IgD-negative memory B cell (primary cell): Measurements from ENCODE around the gene GRK5. TPM values are rescaled to one million over a fixed set of nuclear protein-coding genes. Genes with fewer than 3 reads are reported as not detected.
A peak's percentile ranks its signal among the peaks of the same experiment; 100 is the strongest.

Source experiments
- H3K27ac Mint-ChIP-seq, 3 donors: one replicate each; pipeline ENCODE4 v1.8.0; 2020 to 2022; ENCODE audit warnings: mild to moderate bottlenecking in 3 of 3, mixed read lengths in 3 of 3, moderate library complexity in 1 of 3
- H3K27me3 Mint-ChIP-seq: one replicate; pipeline ENCODE4 v1.8.0; 2021; ENCODE audit warnings: mixed read lengths
- H3K36me3 Mint-ChIP-seq: one replicate; pipeline ENCODE4 v1.8.0; 2020; ENCODE audit warnings: mild to moderate bottlenecking, mixed read lengths
- H3K4me1 Mint-ChIP-seq, 3 donors: one replicate each; pipeline ENCODE4 v1.8.0; 2020 to 2022; ENCODE audit warnings: mixed read lengths in 3 of 3, mild to moderate bottlenecking in 1 of 3
- H3K4me3 Mint-ChIP-seq, 4 donors: one replicate each; pipeline ENCODE4 v1.8.0; 2020 to 2022; ENCODE audit warnings: mild to moderate bottlenecking in 4 of 4, mixed read lengths in 4 of 4, moderate library complexity in 3 of 4
- H3K9me3 Mint-ChIP-seq, 3 donors: one replicate each; pipeline ENCODE4 v1.8.0; 2020 to 2021; ENCODE audit warnings: mixed read lengths in 3 of 3, mild to moderate bottlenecking in 1 of 3
- polyA plus RNA-seq: library from polyadenylated mRNA; unstranded; fragments of 300-500 nt; fragmentation: Illumina TruSeq; gene quantifications from one replicate; pipeline ENCODE4 v1.2.3, GENCODE V29; 2021

GRK5 gene
- polyA plus RNA-seq, 1 donor from 2014 or later = 18.1 TPM

DNA sequence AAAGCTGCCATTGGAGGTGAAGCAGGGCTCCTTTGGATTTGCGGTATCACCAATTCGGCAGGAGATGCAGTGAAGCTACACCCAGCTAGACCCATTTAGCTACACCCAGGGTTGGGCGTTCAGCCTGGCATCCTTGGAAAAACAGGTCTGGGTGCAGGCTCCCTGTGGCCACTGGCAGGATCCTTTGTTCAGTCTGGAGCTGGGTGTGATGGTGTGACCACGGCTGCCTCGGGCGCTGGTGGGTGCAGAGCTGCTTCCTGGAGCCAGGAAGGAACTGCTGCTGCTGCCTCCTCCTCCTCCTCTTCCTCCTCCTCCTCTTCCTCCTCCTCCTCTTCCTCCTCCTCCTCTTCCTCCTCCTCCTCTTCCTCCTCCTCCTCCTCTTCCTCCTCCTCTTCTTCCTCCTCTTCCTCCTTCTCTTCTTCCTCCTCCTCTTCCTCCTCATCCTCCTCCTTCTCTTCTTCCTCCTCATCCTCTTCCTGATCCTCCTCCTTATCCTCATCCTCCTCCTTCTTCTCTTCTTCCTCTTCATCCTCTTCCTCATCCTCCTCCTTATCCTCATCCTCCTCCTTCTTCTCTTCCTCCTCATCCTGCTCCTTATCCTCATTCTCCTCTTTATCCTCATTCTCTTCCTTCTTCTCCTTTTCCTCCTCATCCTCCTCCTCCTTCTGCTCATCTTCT is 84.0 kb downstream of the GRK5 start:
- Mint-ChIP-seq H3K4me3 (peak overlapping the region in 1 of 4 donors; percentile 55), H3K27me3 (no peaks in the 10 kb centered on the region), H3K4me1 (peaks cover 39 to 42% (median 41%) of the 10 kb centered on the region in 3 donors)

DNA sequence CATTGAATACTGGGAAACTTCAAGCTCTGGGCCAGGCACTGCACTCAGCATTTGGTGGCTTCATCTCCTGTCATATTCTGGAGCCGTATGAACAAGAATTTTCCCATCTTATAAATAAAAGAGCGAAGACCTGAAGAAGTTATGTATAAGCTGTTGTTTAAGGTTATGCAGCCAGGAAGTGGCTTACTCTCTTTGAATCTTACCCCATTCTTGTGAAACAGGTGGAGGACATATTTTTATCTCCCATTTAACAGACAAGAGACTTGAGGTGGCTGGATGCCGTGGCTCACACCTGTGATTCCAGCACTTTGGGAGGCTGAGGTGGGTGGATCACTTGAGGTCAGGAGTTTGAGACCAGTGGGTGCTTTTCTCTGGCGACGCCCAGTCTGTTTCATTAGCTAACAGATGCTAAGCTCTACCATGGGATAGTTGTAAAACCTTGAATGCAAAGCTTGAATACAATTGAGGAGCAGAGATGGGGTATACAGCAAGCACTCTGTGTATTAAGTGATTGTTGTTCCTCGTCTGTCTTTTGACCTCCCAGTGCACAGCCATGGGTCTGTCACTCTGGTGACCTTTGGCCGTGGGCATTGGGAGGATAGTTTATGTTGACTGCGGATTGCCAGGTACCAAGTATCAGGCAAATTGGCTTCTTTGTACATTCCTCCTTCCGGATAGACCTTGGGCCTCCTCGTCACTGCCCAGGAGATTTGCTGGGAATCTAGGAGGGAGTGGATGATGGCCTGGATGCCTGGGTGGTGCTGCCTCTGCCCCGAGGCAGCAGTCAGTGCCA is 85.8 kb downstream of the GRK5 start:
- H3K9me3 Mint-ChIP-seq = peaks cover 0 to 11% (median 0%) of the 10 kb centered on the region in 3 donors
- H3K27ac Mint-ChIP-seq = peak overlapping the region; percentile 85 to 92 (median 89)
- H3K36me3 Mint-ChIP-seq = peaks cover 17% of the 10 kb centered on the region
- H3K4me3 Mint-ChIP-seq = peak overlapping the region in 2 of 4 donors; percentile 53 to 73
- H3K4me1 Mint-ChIP-seq = peaks cover 33 to 39% (median 37%) of the 10 kb centered on the region in 3 donors
- H3K27me3 Mint-ChIP-seq = no peaks in the 10 kb centered on the region

More for the DNA sequence above, 84.0 kb downstream of the GRK5 start:
- peak overlapping the region in 1 of 3 donors; percentile 92 for H3K27ac Mint-ChIP-seq
- H3K9me3 Mint-ChIP-seq = no peaks in the 10 kb centered on the region
- peaks cover 12% of the 10 kb centered on the region for H3K36me3 Mint-ChIP-seq

DNA sequence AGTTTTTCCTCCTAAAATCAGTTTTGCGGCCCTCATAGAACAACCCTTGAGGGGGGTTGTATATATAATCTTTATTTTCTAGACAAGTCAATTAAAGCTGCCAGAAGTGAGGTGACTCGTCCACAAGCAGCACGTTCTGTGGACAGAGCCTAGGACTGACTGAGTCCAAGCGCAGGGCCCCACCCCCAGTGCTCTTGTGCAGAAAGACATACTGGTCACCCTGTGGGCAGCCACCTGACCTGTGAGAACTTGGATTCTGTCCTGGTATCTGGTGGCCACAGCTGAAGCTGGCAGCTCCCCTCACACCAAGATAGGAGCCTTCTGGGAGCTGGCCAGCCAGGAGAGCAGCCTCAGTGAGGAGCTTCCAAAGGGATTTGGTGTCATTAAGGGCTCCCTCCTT is 89.3 kb downstream of the GRK5 start:
- Mint-ChIP-seq H3K36me3 (peaks cover 17% of the 10 kb centered on the region), H3K27me3 (no peaks in the 10 kb centered on the region), H3K27ac (peak overlapping the region; percentile 35 to 73 (median 48)), H3K9me3 (peaks cover 0 to 11% (median 3%) of the 10 kb centered on the region in 3 donors), H3K4me1 (peaks cover 30 to 46% (median 38%) of the 10 kb centered on the region in 3 donors), H3K4me3 (peak overlapping the region in 1 of 4 donors; percentile 24)

DNA sequence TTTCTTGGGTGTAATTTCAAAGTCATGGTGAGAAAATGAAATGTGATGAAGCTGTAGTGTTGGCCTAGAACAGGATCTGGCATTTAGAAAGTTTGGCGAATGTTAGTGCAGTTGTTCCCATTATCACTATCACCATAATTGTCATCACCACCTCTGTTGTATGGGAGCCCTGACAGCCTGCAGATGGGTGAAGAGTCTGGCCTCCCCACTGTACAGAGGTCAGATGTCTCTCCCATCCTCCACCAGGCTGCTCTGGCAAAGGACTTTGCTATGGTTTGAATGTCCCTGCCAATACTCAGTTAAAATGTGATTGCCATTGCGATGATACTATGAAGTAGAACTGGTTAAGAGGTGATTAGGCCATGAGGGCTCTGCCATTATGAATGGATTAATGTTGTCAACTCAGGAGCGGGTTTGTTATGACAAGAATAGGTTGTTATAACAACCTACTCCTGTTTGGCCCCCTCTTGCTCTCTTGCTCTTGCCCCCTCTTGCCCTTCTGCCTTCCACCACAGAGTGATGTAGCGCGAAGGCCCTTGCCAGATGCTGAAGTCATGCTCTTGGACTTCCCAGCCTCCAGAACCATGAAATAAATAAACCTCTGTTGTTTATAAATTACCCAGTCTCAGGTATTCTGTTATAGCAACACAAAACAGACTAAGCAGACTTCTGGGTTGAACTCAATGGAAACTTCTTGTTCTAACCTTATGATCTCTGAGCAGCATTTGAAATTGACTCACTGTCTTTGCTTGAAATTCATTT is 90.0 kb downstream of the GRK5 start:
- H3K4me1 Mint-ChIP-seq = peaks cover 30 to 49% (median 36%) of the 10 kb centered on the region in 3 donors
- peak overlapping the region in 2 of 3 donors; percentile 23 to 73 for H3K27ac Mint-ChIP-seq
- H3K27me3 Mint-ChIP-seq = no peaks in the 10 kb centered on the region
- peaks cover 0 to 11% (median 3%) of the 10 kb centered on the region in 3 donors for H3K9me3 Mint-ChIP-seq
- H3K36me3 Mint-ChIP-seq = peaks cover 16% of the 10 kb centered on the region
- no peak overlapping the region for H3K4me3 Mint-ChIP-seq

DNA sequence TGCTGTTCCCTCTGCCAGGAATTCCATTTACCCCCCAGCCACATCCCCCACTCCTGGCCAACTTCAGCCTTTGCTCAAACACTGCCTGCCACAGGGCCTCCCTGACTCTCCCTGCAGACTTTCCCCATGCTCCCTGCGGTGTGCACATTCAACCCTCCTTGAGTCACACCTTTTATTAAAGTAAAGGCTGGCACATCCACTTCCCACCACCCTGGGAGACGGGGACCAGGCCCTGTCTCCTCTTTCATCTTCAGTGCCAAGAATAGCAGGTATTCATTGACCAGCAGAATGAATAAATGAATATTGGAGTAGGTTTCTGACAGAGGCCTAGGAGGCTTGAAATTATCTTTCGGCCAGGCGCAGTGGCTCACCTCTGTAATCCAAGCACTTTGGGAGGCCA is 91.4 kb downstream of the GRK5 start:
- H3K4me1 Mint-ChIP-seq = peaks cover 29 to 48% (median 35%) of the 10 kb centered on the region in 3 donors
- H3K4me3 Mint-ChIP-seq = no peak overlapping the region
- peaks cover 11% of the 10 kb centered on the region for H3K36me3 Mint-ChIP-seq
- no peaks in the 10 kb centered on the region for H3K27me3 Mint-ChIP-seq
- peaks cover 0 to 11% (median 3%) of the 10 kb centered on the region in 3 donors for H3K9me3 Mint-ChIP-seq
- peak overlapping the region; percentile 10 to 97 (median 39) for H3K27ac Mint-ChIP-seq

DNA sequence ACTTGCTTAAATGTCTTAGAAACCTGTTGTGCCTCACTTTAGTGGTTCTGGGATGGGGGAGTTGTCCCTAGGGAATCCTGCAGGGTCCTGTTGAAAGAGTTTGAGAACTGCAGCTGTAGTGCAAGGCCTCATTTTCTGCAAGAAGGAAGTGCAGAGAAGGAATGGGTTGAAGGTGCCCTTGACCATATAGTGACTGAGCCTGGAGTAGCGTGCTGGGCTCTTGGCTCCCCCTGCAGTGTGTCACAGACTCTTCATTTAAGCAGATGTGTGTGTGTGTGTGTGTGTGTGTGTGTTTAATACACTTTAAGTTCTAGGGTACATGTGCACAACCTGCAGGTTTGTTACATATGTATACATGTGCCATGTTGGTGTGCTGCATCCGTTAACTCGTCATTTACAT is 92.2 kb downstream of the GRK5 start:
- Mint-ChIP-seq H3K4me1 (peaks cover 35 to 53% (median 35%) of the 10 kb centered on the region in 3 donors), H3K36me3 (peaks cover 11% of the 10 kb centered on the region), H3K4me3 (peak overlapping the region in 2 of 4 donors; percentile 3 to 57), H3K27me3 (no peaks in the 10 kb centered on the region), H3K27ac (peak overlapping the region; percentile 29 to 68 (median 53)), H3K9me3 (peaks cover 0 to 11% (median 3%) of the 10 kb centered on the region in 3 donors)

DNA sequence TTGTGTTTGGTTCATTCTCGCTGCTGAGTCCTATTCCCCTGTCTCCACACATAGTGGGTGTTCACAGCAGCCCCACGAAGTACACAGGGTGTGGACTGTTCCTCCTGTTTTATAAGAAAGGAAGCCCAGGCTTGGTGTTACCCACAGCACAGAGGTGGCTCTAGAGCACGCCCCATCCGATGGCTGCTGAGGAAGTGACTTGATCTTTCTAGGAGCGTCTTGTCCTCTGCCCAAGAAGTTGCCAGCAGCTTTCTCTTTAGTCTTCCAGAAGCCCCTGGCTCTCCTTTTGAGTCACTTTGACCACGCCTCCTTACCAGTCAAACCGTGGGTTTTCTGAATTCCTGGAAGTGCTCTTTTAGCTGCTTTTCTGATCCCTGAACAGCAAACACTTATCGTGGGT is 94.0 kb downstream of the GRK5 start:
- H3K27me3 Mint-ChIP-seq = no peaks in the 10 kb centered on the region
- H3K36me3 Mint-ChIP-seq = peaks cover 4% of the 10 kb centered on the region
- H3K4me1 Mint-ChIP-seq = peaks cover 49 to 70% (median 51%) of the 10 kb centered on the region in 3 donors
- peaks cover 0 to 11% (median 3%) of the 10 kb centered on the region in 3 donors for H3K9me3 Mint-ChIP-seq
- H3K4me3 Mint-ChIP-seq = peak overlapping the region; percentile 50 to 92 (median 71)
- H3K27ac Mint-ChIP-seq = peak overlapping the region; percentile 88 to 100 (median 93)

DNA sequence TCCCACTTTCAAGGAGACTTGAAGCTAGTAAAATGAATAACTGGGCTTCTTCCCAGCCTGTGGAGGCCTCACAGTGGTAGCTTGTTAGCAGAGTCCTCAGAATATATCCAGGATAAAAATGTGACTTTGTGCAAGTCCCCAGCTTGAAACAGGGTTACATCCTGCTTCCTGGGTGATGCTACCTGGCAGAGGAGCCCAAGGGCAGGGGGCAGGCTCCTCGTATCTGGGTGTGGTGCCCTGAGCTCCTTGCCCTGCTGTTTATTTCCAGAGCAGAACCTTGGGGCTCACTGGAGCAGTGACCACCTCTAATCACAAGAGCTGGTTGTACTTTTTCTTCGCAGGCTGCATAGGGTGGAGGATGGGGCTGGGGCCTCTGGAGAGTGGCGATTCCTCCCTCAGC is 94.8 kb downstream of the GRK5 start:
- H3K36me3 Mint-ChIP-seq = peaks cover 4% of the 10 kb centered on the region
- peaks cover 57 to 76% (median 58%) of the 10 kb centered on the region in 3 donors for H3K4me1 Mint-ChIP-seq
- H3K9me3 Mint-ChIP-seq = peaks cover 0 to 8% (median 3%) of the 10 kb centered on the region in 3 donors
- H3K27ac Mint-ChIP-seq = peak overlapping the region; percentile 63 to 100 (median 88)
- no peaks in the 10 kb centered on the region for H3K27me3 Mint-ChIP-seq
- peak overlapping the region in 3 of 4 donors; percentile 55 to 87 (median 57) for H3K4me3 Mint-ChIP-seq

DNA sequence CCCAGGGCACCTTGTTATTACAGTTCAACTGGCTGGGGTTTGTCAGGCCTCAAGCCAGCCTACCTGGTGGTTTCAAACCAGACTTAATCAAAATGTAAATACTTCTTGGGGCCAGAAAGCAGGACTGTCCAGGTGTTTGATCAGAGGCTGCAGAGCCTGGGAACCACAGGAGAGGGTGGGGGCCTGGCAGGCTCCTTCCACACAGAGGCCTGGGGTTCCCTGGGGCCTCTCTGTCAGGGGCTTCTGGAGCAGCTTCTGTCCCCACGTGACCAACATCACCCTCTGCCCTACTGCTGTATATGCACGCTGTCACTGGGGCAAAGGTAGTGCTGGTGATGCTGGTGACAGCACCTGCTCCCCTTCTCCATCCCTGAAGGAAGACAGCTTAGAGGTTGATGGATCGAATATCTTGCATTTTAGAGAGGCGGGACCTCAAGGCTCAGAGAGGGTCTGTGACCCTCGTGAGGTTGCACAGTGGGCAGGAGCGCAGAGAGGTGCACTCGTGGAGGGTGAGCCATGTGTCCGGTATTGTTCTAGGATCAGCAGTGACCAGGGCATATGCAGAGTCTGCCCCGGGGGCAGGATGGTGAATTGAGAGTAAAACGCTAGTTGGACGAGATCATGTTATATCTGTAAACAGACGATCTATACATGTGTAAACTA is 95.4 kb downstream of the GRK5 start:
- H3K27ac Mint-ChIP-seq = peak overlapping the region; percentile 73 to 100 (median 88)
- peak overlapping the region in 3 of 4 donors; percentile 58 to 71 (median 63) for H3K4me3 Mint-ChIP-seq
- H3K4me1 Mint-ChIP-seq = peaks cover 58 to 82% (median 63%) of the 10 kb centered on the region in 3 donors
- H3K9me3 Mint-ChIP-seq = peaks cover 0 to 3% (median 2%) of the 10 kb centered on the region in 3 donors
- no peaks in the 10 kb centered on the region for H3K27me3 Mint-ChIP-seq
- H3K36me3 Mint-ChIP-seq = peaks cover 2% of the 10 kb centered on the region

DNA sequence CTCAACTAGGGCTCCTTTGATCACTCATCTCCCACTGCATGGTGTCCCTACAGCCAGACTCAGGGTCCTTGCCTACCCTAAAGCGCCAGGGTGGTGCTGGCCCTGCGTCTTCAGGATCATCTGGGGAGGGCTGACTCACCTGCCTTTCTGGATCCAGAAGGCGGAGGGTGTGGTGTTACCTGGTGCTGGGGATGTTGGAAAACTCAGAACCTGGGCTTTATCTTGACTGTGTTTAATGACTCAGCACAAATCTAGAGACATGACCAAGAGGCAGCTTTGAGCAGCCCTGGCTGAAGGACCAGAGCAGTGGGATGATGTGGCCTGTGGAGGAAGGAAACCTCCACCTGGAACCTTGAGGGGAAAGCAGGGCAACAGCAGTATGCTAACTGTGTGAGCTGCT is 96.5 kb downstream of the GRK5 start:
- Mint-ChIP-seq H3K9me3 (peaks cover 0 to under 1% (median 0%) of the 10 kb centered on the region in 3 donors), H3K4me3 (peak overlapping the region in 3 of 4 donors; percentile 70 to 75 (median 71))

DNA sequence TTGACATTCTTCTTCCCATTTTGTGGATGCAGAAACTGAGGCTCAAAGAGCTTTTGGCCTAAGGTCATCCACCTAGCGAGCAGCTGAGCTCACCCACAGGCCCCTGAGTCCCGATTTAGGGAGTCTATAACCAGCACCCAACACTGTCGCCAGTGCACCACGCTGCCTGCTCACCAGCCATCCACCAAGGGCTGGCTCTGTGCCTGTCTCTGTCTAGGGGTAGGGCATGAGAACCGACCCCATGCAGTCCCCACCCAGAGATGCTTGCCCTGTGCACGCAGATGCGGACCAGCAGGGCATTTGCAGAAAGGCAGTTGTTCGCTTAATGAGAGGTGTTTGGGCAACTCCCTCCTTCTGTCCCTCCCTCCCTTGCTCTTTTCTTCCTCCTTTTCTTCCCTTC is 97.2 kb downstream of the GRK5 start:
- H3K9me3 Mint-ChIP-seq = no peaks in the 10 kb centered on the region
- peaks cover 57 to 84% (median 71%) of the 10 kb centered on the region in 3 donors for H3K4me1 Mint-ChIP-seq
- peak overlapping the region; percentile 93 to 100 (median 99) for H3K27ac Mint-ChIP-seq
- H3K4me3 Mint-ChIP-seq = peak overlapping the region in 3 of 4 donors; percentile 71 to 94 (median 87)
- no peaks in the 10 kb centered on the region for H3K36me3 Mint-ChIP-seq
- no peaks in the 10 kb centered on the region for H3K27me3 Mint-ChIP-seq

More for the DNA sequence above, 96.5 kb downstream of the GRK5 start:
- no peaks in the 10 kb centered on the region for H3K36me3 Mint-ChIP-seq
- peaks cover 55 to 80% (median 68%) of the 10 kb centered on the region in 3 donors for H3K4me1 Mint-ChIP-seq
- no peaks in the 10 kb centered on the region for H3K27me3 Mint-ChIP-seq
- peak overlapping the region in 2 of 3 donors; percentile 88 to 100 for H3K27ac Mint-ChIP-seq

DNA sequence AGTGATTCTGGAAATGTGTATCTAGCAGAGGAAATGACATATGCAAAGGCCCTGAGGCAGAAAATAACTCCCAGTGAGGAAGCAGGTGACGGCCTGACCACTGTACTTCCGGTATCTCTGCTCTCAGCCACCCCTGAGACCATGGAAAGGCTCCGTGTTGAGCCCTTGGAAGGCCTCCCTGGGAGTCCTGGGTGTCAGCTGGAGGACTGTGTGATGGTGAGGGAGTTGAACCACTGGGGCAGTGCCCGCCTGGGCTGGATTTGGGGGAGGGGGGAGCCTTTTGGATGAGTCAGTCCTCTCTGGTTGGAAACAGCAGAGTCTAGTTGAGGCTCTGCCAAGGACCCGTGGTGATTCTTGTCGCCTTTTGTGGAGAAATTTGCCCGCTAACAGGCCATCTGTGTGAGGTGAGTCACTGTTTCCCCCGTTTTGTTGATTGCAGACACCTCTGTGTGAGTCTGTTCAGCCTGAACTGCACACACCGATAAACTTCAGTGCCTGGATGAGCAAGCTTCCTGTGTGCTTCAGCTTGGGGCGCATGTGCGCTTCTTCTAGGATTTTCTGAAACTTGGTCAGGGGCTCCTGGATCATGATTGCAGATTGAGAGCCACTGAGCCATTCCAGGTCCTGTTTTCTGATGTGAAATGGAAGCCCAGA is 98.6 kb downstream of the GRK5 start:
- peak overlapping the region; percentile 71 to 94 (median 83) for H3K4me3 Mint-ChIP-seq
- peak overlapping the region; percentile 93 to 100 (median 99) for H3K27ac Mint-ChIP-seq
- peaks cover 2% of the 10 kb centered on the region for H3K36me3 Mint-ChIP-seq
- H3K4me1 Mint-ChIP-seq = peaks cover 58 to 81% (median 76%) of the 10 kb centered on the region in 3 donors
- H3K9me3 Mint-ChIP-seq = no peaks in the 10 kb centered on the region
- H3K27me3 Mint-ChIP-seq = no peaks in the 10 kb centered on the region

DNA sequence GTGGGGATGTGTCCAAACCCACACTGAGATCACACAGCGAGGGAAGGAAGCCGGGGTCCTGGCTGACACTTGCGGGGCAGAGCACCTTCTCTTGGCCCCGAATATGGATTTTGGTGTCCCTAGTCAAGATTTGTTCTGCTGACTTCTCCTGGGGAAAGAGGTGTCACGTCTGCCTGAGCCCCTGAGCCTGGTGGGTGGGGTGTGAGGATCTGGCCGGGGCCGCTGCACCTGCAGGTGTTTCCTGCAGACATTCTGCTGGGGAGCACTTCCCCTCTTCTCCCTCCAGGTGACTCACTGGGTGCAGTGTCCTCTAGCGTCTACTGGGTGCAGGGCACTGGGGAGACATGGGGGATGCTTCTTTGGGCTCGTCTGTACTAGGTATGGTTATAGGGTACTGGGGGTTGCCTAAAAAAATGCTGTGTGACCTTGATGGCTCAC is 99.2 kb downstream of the GRK5 start:
- peak overlapping the region; percentile 71 to 94 (median 83) for H3K4me3 Mint-ChIP-seq
- H3K27ac Mint-ChIP-seq = peak overlapping the region; percentile 93 to 100 (median 99)
- peaks cover 54 to 79% (median 74%) of the 10 kb centered on the region in 3 donors for H3K4me1 Mint-ChIP-seq
- H3K27me3 Mint-ChIP-seq = no peaks in the 10 kb centered on the region
- H3K36me3 Mint-ChIP-seq = peaks cover 5% of the 10 kb centered on the region
- no peaks in the 10 kb centered on the region for H3K9me3 Mint-ChIP-seq
